Retina (tissue), 1 donor: ENCODE data around the gene SINHCAF.

Source experiments
- DNase-seq: peaks from one replicate; pipeline ENCODE4 v3.0.0-alpha.2; 2016

The SINHCAF gene

DNA sequence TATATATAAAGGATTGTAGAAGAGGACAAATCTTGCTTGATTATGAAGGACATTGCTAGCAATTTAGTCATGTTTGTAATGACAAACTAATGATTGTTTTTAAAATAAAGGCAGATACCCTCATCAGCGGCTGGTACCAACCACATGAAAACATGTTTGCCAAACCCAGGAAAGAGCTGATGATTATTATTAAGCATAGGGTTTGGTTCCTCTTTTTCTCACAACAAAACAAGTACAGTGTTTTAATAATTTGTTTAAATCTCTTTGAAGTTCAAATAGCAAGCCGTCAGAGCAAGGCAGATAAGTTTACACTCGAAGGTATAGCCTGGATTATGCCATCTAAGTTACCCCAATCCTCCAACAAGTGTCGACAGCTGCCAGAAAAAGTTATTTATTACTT is 5.3 kb upstream of the SINHCAF start:
- no peak for DNase-seq

DNA sequence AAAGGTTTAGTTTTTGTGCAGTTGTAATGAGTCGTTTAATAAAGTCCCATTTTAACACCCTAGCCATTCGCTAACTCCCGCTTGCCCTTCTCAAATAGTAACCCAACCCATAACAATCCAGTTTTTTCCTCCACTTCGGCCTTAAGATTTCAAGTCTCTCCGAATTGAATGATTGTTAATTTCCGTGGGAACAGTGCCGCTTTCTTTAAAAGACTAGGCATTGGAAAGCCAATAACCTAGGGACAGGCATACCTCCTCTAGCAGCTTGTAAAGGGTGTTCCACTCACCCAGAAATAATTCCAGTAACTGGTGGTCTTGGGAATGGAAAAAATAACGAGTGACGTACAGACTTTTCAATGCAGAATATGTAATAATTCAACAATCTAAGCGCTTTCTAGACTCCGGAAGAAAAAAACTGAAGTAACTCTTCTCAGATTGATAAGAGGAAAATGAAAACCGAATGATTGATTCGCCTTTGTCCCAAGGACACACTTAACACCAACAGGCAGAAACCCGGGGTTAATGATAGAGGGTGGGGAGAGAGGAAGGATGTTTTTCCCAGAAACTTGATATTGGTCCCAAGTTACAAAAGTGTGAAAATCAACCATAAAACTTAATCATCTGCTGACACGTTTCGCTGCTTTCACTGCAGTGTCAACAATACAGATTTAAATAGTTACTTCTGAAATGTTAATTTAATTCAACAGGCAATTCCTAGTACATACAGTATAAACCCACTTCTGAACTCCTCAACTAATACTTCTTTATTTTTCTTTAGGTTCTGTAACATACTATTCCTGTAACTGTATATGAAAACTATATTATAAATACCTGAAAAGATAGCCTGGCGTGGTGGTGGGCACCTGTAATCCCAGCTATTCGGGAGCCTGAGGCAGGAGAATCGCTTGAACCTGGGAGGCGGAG is 1.0 kb upstream of the SINHCAF start:
- DNase-seq = no peak

DNA sequence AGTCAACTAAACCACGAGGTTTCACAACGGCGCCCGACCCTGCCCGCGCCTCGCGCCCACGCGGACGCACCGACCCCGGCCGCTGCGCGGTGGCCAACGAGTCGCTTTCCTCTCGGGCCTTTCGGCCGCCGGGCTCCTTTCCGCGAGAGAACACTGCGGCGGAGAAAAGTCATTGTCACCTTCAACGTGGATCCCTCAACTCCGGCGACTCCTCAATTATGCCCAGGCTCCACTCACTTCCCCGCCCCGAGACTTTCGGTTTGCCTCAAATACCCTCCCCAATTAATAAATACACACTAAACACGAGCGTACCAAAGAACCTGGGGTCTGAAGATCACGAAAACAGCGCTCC is 450 bp downstream of the SINHCAF start:
- no peak for DNase-seq

DNA sequence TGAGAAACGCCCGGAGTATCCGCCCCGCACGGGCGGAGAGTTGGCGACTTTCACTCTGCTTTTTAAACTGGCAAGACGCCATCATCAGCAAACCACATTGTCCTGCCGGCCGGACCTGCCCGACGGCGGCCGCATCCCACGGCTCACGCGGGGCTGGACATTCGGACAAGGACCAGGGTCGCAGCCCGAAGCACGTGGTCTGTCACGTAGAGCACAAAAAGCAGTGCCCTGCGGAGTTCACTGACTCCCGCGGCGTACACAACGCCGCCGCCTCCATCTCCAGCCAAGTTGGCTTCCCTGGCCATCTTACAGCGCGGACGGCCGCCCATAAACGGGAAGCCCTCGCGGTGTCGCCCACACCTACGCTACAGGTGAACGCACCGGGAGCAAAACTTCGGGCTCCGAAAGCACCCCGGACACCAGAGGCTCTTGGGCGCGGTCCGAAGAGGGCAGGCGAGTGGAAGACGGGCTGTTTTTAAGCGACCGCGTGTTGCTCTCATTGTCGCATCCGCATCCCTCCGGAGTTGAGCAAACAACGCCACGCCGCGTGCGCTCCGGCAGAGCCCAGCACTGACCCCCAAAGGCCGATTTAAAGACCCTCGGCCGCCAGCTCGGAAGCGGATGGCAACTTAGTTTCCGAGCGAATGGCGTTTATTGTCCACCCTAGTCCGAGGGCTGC is 966 bp downstream of the SINHCAF start:
- DNase-seq = peak; percentile 89

DNA sequence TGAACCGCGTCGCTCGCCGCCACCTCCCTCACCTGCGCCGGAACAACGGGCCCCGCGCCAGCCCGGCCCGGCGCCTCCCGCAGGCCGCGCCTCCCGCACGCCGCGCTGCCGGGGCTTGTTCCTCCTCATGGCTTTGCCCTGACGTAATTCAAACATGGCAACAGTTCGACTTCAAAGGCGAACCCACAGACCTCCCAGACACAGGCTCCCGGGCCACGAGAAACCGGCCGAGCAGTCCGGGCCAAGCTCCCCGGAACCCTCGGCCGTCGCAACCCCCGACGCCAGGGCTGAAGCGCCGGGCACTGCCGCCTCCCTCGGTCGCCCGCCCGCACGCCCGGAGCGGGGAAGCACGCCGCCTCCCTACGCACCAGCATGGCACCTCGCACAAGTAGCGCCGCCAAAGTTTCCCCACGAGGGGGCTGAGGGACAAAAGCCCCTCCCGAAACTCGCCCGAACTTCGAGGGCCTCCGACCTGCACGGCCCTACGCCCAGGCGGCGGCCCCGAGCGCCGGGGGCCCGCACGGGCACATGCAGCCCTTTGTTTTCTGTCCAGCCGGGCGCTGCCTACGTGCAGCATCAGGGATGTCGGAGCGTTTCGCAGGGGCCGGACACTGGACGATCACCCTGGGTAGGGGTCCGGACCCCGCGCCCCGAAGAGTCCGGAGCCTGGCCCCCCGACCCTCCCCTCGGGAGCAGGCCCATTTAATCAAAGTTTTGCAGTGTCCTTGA is 1.7 kb downstream of the SINHCAF start:
- DNase-seq = peak; percentile 91

DNA sequence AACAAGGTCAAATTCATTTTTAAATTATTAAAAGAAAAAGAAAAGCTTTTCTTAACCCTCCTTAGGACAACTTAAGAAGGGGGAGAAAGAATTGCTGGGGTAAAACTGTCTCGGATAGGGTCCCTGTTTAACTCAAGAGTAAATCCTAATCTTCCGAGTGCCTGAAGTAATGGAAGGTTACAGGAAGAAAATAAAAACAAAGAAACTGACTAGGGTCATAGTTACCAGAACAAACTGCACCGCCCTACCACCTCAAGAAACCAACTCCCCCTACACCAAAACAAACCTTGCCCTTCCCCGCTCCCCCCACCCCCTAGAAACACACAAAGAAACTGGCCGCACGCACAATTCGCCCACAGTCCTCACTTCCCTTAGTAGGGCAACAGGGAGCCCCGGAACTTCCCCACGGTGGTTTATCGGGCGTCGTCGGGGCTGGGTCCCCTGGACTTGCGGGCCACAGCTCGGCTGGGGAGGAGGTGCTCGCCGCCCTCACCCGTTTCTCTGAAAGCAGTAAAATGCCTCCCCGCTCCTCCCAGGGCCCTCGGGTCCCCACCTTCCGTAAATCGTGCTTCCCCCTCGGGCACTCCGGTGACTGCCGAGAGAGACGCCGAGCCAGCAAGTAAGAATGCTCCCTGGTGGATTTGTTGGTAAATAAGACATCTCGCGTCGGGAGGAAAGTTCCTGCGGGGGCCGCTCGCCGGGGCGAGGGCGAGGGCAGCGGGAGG is 2.4 kb downstream of the SINHCAF start:
- DNase-seq = peak; percentile 85

DNA sequence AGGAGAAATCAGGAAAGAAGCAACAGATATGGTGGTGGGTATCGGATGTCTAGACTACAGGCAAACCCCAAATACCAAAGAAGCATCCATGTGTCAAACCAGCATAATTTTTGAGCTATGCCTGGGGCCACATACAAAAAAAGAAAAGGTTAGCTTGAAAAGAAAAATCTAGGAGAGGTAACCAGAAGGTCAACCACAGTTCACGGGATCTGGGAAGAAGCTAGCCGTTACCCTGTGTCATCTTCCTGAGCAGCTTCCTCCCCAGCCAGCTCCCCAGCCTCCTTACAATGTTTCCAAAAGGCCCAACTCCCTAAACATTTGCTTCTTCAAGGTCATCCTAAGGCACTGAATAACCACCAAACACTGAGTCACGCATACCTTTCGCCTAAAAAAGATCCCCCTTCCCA is 3.1 kb downstream of the SINHCAF start:
- DNase-seq = peak; percentile 46

DNA sequence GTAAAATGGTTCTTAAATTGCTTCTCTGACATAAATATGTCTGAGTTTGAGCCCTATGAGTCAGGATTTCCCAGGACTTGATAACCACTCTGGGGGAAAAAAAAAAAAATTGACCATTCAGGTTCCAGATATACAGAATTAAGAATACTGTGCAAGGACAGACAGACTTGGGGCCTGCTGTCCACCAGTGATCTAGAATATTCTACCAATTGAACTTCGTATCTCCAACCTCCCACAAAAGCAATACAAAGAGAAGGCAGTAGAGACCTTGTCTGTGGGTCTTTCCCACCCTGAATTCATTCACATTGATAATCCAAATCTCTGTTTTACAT is 4.1 kb downstream of the SINHCAF start:
- DNase-seq = no peak

DNA sequence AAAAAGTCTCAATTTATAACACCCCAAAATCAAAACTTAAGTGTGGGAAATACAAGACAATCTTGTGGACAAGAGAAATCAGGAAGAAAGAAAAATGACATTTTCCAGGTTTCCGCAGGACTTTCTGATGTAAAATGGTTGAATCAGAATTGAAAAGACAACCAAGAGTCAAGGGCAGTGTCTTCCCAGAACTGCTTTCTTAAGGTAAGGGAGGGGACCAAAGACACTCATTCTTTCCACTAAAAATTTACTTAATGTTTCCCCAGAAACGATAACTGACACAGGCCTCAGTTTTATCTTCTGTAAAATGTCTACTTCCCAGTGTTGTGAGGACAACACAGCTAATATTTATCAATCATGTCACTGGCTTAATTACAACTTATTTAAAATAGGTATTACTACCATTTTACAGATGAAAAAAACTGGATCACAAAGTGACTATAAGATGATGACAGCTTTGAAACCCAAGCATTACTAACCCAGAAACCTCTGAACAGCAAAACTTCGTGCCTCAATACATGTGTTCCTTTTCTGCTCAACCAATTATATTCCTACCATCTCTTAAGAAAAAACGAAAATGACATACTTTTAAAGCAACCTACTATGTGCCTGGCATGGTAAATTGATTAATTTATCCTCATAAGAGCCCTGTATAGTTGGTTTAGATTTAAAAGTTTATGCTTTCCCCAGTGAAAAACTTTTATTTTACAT is 4.6 kb downstream of the SINHCAF start:
- no peak for DNase-seq

DNA sequence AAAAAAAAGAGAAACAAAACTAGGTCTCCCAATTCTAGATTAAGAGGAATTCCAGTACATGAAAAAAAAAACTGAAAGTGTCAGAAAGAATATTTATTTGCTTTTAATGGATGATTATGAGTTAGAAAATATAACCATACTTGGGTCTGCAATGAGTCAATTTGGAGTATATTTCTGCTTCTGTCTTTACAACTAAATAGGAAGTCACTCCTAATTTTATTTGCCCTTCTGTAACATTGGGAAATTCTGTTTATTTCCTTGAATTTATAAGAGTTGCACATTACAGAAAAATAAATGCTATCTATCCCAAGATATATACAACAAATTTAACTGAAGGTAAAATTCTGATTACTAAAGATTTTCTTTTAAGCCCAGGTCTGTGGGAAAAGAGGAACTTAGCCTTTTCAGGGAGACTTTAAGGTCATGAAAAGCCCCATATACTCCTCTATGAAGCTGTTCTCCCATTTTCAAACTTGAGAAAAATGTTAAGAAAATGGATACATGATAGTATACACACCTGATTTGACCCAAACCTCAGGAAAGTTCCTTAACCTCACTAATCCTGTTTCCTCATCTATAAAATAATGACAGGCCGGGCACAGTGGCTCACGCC is 7.2 kb downstream of the SINHCAF start:
- no peak for DNase-seq

DNA sequence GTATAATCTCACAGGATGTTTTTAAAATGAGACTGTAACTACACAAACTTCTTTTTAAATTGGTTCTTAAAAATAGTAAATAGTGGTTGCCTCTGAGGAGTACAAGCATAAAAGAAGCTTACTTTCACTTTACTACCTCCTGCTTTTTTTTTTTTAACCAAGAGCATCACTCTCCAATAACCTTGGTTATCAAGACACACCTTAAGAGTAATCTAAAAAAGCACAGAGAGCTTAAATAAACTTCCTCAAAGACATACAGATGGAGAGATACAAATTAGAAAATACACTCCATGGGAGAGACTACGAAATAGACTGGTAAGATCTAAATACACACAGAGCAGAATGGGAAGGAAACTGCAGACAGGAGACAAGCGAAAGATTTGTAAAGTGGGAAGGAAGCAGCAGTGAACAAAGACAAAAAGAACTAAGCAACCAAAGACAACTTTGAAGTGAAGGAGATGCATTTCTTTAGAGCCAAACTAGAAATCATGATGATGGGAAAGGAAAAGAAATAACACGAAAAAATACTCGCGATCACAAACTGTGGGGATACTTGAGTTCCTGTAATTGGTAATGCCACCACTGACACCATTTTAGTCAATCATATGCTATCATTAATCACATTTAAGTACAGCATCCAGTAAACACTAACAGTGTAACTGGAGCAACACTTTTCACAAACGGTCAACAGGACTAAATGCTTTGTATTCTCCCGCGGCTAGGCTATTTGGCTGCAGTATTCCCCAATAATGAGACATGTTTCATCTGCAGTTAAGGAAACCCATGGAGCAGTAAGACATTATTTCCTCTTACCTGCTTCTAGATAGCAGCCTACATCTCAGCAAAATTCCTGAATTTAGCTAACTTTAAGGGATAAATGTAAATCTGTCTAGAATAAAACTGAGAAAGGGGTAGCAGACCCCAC is 8.2 kb downstream of the SINHCAF start:
- DNase-seq = no peak

DNA sequence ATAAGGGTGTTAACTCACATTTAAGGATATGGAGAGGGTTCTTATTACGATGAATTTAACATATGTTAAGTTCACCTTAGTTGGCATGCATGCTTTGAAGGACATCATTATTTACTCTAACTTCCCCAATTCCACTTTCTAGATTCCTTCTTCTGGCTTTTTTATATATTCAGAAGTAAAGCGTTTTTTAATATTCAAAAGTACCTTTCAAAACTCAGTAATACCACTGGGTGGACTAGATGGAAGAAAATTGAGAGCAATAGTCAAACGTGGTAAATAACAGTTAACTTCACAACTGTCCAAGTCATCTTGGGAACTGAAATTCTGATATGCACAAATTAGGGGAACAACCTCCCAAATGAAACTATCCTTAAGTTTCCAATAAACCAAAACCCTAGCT is 9.1 kb downstream of the SINHCAF start:
- no peak for DNase-seq

DNA sequence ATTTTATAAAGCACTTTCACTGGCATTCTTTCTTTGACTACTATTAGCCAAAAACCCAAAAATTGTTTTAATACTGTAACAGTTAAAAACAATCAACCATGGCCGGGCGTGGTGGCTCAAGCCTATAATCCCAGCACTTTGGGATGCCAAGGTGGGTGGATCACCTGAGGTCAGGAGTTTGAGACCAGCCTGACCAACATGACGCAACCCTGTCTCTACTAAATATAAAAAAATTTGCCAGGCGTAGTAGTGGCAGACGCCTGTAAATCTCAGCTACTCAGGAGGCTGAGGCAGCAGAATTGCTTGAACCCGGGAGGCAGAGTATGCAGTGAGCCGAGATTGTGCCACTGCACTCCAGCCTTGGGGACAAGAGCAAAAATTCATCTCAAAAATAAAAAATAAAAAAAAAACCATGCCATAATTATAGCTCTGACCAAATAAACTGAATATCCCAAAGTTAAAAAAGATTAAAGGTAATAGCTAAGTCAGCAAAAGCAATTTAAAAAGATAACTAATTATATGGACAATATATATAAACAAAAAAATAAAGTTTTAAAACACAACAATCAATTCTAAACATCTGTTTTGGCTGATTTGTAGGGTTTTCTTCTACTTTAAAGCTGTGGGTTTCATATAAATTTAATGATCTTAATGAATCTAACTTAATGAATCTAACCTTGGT is 10.0 kb downstream of the SINHCAF start:
- DNase-seq = no peak

DNA sequence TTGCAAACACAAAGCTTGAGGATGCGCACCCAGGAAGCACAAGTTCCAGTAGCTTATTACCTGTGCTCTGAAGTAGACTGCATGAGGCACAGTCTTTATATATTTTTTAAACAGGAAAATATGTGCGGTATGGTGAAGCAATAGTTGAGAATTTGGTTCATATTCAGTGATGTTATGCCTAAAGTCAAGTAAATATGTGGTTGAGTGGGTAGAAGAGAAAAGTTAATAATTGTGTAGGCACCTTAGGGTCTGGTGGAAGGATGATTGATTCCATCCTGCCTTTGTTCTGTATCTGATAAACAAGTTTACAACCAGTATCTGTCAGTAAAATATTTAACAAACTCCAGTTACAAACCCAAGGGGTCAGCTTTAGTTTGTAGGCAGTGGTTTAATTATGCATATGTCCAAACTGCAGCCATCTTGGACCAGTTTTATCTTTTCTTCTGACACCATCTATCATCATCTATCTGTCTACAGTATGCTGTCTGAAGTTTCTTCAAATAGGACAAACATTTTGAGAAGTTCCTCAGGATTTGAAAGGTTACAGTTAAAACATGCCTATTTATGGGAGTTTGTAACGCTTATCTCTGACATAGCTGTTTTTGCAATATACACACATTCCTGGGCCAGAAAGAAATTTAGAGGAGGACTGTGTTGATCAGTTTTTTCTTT is 10.8 kb downstream of the SINHCAF start:
- no peak for DNase-seq

DNA sequence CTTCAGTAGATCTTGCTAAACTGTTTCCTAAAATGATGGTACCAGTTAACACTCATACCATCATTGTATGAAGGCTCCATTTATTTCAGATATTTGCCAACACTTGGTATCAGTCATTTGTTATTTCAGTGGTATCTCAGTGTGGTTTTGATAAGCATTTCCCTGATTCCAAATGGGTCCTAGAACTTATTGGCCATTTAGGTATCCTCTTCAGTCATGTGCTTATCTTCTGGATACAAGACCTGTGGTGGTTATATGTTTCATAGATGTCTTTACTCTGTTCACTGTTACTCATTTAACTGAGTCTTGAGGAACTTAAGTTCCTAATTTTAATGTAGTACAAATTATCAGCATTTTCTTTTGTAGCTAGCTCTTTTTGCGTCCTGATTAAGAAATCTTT is 13.5 kb downstream of the SINHCAF start:
- no peak for DNase-seq

DNA sequence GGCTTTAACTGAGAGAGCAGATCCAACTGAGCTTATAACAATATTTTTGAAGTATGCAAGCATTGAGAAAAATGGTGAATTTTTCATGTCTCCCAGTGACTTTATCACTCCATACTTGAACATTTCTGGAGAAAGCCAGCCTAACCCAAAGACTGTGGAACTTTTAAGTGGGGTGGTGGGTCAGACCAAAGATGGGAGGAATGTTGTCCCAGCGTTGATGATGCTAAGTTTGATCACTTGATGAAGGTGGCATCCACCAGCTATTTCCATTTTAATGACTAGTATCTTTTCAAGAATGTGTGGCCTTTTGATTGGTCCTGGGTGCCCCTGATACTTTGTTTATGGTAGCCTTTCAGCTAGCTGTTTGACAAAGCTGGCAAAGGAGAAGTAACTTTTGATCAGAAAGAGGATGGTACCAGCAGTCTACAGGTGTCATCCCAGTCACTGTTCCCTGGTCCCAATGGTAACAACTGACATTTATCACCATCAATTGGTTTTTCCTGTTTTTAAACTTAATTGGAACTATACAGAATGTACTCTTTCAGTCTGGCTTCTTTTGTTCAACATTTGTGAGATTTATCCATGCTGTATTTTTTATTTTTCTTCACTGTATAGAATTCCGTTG is 14.2 kb downstream of the SINHCAF start:
- no peak for DNase-seq

DNA sequence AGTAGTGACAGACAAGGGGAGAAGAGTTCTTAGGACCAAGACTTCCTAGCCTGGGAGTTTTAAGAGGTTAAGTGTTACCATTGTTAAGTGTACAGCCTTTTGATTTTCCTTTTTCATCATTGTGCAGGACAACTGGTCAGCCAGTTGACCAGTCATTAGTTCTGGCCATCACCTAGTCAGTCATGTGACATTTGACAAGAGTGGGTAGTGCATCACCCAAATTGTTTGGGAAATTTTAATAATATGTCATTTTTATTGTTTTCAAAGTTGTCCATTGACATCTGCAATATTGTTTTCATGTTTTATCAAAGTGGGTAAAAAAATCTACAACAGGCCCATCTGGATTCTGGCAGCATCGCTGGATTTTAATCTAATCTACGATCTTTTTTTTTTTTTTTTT is 15.5 kb downstream of the SINHCAF start:
- no peak for DNase-seq

DNA sequence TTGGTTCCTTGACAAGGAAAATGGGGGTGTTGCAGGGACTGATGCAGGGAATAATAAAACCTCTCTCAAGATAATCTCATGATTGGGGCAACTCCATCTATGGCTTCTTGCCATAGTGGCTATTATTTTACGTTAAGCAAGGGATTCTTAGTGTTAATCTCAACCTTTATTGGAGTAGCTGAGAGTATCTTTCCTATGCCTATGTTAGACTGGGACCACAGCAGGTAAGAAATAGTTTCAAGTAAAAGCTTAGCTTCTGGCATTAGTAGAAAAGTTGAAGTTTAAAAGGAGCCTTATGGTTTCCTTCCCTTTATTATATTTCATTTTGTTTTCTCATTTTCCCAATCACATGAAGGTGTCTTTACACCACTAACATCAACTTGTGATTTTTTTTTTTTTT is 16.7 kb downstream of the SINHCAF start:
- DNase-seq = no peak

DNA sequence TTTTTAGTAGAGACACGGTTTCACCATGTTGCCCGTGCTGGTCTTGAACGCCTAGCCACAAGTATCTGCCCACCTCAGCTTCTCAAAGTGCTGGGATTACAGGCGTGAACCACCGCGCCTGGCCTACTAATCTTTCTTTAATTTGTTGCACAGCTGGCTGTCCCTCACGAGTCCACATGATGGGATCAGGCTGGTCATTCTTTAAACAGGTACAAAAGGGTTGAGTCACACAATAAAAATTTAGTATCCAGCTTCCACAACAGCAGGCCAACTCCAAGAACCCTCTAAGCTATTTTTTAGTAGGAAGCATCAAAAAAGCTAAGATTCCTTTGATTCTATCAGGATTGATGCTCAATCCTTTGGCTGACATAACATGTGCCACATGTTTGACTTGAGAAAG is 17.8 kb downstream of the SINHCAF start:
- DNase-seq = no peak
